ENCODE data around the gene PLCG2. TPM values are rescaled to one million over a fixed set of nuclear protein-coding genes. Genes with fewer than 3 reads are reported as not detected.
"Not testable (repeated sequence)": the region's sequence is repeated elsewhere in the genome, so short reads cannot be mapped to it uniquely, and the experiment has no call there.

Gene PLCG2
- total RNA-seq, 1 donor from 2014 or later, result 6.9 TPM

GRCh38 chr16:81786868-81787267, 7.8 kb downstream of the PLCG2 start:
- Mint-ChIP-seq H3K4me3 (no peak overlapping the region), H3K27me3 (peaks cover 19% of the 10 kb centered on the region), H3K4me1 (peaks cover 2% of the 10 kb centered on the region), H3K9me3 (no peaks in the 10 kb centered on the region), H3K36me3 (ENCODE audit: low read depth) (no peaks in the 10 kb centered on the region), H3K27ac (no peak overlapping the region)
- intact Hi-C loops (cut with micrococcal nuclease), result no loop called here
- no peak for DNase-seq

- H3K4me3 Mint-ChIP-seq, result no peak overlapping the region
- H3K9me3 Mint-ChIP-seq, result no peaks in the 10 kb centered on the region
- H3K4me1 Mint-ChIP-seq, result peaks cover 2% of the 10 kb centered on the region
- H3K27ac Mint-ChIP-seq, result no peak overlapping the region
- H3K27me3 Mint-ChIP-seq, result peaks cover 15% of the 10 kb centered on the region
- intact Hi-C loops (cut with micrococcal nuclease), result no loop called here
- H3K36me3 Mint-ChIP-seq (ENCODE audit: low read depth), result no peaks in the 10 kb centered on the region
- DNase-seq, result no peak
Observed at GRCh38 chr16:81787659-81788058, 8.6 kb downstream of the PLCG2 start.

- Mint-ChIP-seq H3K36me3 (ENCODE audit: low read depth) (no peaks in the 10 kb centered on the region), H3K27me3 (peaks cover 4% of the 10 kb centered on the region), H3K4me3 (no peak overlapping the region), H3K27ac (no peak overlapping the region), H3K9me3 (no peaks in the 10 kb centered on the region), H3K4me1 (peaks cover 2% of the 10 kb centered on the region)
- intact Hi-C loops (cut with micrococcal nuclease), result no loop called here
- DNase-seq, result no peak
Observed at GRCh38 chr16:81790277-81790676, 11.2 kb downstream of the PLCG2 start.

GRCh38 chr16:81790830-81791435, 11.8 kb downstream of the PLCG2 start:
- intact Hi-C loops (cut with micrococcal nuclease), result no loop called here

GRCh38 chr16:81792828-81793227, 13.7 kb downstream of the PLCG2 start:
- H3K9me3 Mint-ChIP-seq, result no peaks in the 10 kb centered on the region
- no peak overlapping the region for H3K27ac Mint-ChIP-seq
- no peak for DNase-seq
- intact Hi-C loops (cut with micrococcal nuclease), result no loop called here
- no peak overlapping the region for H3K4me3 Mint-ChIP-seq
- peaks cover 4% of the 10 kb centered on the region for H3K27me3 Mint-ChIP-seq
- no peaks in the 10 kb centered on the region for H3K36me3 Mint-ChIP-seq (ENCODE audit: low read depth)
- H3K4me1 Mint-ChIP-seq, result peaks cover 14% of the 10 kb centered on the region

More at GRCh38 chr16:81790830-81791435, 11.8 kb downstream of the PLCG2 start:
- Mint-ChIP-seq H3K27ac (no peak overlapping the region), H3K36me3 (ENCODE audit: low read depth) (no peaks in the 10 kb centered on the region), H3K27me3 (peaks cover 4% of the 10 kb centered on the region), H3K4me1 (peaks cover 2% of the 10 kb centered on the region), H3K4me3 (no peak overlapping the region), H3K9me3 (no peaks in the 10 kb centered on the region)
- DNase-seq, result no peak

- H3K27me3 Mint-ChIP-seq, result peaks cover 4% of the 10 kb centered on the region
- H3K27ac Mint-ChIP-seq, result no peak overlapping the region
Observed at GRCh38 chr16:81795193-81795592, 16.1 kb downstream of the PLCG2 start.

GRCh38 chr16:81796035-81796434, 16.9 kb downstream of the PLCG2 start:
- H3K4me3 Mint-ChIP-seq, result no peak overlapping the region
- H3K27me3 Mint-ChIP-seq, result peaks cover 2% of the 10 kb centered on the region
- DNase-seq, result no peak
- no peak overlapping the region for H3K27ac Mint-ChIP-seq
- H3K4me1 Mint-ChIP-seq, result peaks cover 29% of the 10 kb centered on the region
- no peaks in the 10 kb centered on the region for H3K36me3 Mint-ChIP-seq (ENCODE audit: low read depth)
- H3K9me3 Mint-ChIP-seq, result no peaks in the 10 kb centered on the region
- intact Hi-C loops (cut with micrococcal nuclease), result loop anchor here (5.0 kb wide), 2 partner anchors 39 to 76 kb away; no protein-coding TSS in a partner anchor

More at GRCh38 chr16:81795193-81795592, 16.1 kb downstream of the PLCG2 start:
- no peak overlapping the region for H3K4me3 Mint-ChIP-seq
- peaks cover 27% of the 10 kb centered on the region for H3K4me1 Mint-ChIP-seq
- H3K36me3 Mint-ChIP-seq (ENCODE audit: low read depth), result no peaks in the 10 kb centered on the region
- intact Hi-C loops (cut with micrococcal nuclease), result loop anchor here (5.0 kb wide), 2 partner anchors 38 to 77 kb away; no protein-coding TSS in a partner anchor
- H3K9me3 Mint-ChIP-seq, result no peaks in the 10 kb centered on the region
- DNase-seq, result no peak

GRCh38 chr16:81796583-81797346, 17.7 kb downstream of the PLCG2 start:
- Mint-ChIP-seq H3K27me3 (no peaks in the 10 kb centered on the region), H3K36me3 (ENCODE audit: low read depth) (no peaks in the 10 kb centered on the region), H3K4me3 (no peak overlapping the region), H3K4me1 (peaks cover 29% of the 10 kb centered on the region), H3K27ac (no peak overlapping the region), H3K9me3 (no peaks in the 10 kb centered on the region)
- intact Hi-C loops (cut with micrococcal nuclease), result loop anchor here (5.0 kb wide), 2 partner anchors 39 to 76 kb away; no protein-coding TSS in a partner anchor
- DNase-seq, result no peak

- Mint-ChIP-seq H3K4me3 (no peak overlapping the region), H3K36me3 (ENCODE audit: low read depth) (no peaks in the 10 kb centered on the region), H3K27me3 (no peaks in the 10 kb centered on the region), H3K27ac (peak overlapping the region; percentile 57), H3K4me1 (peaks cover 29% of the 10 kb centered on the region), H3K9me3 (no peaks in the 10 kb centered on the region)
- intact Hi-C loops (cut with micrococcal nuclease), result loop anchor here (5.0 kb wide), 2 partner anchors 40 to 75 kb away; no protein-coding TSS in a partner anchor
- peak; percentile 61 for DNase-seq
Observed at GRCh38 chr16:81797443-81797842, 18.4 kb downstream of the PLCG2 start.

GRCh38 chr16:81798311-81799137, 19.4 kb downstream of the PLCG2 start:
- Mint-ChIP-seq H3K27me3 (no peaks in the 10 kb centered on the region), H3K4me3 (peak overlapping the region; percentile 63), H3K9me3 (no peaks in the 10 kb centered on the region), H3K36me3 (ENCODE audit: low read depth) (no peaks in the 10 kb centered on the region), H3K4me1 (peaks cover 29% of the 10 kb centered on the region), H3K27ac (peak overlapping the region; percentile 88)
- peak; percentile 70 for DNase-seq
- intact Hi-C loops (cut with micrococcal nuclease), result loop anchor here (5.0 kb wide), 2 partner anchors 41 to 74 kb away; no protein-coding TSS in a partner anchor

GRCh38 chr16:81799138-81799504, 20.0 kb downstream of the PLCG2 start:
- no peak for DNase-seq
- Mint-ChIP-seq H3K4me1 (peaks cover 29% of the 10 kb centered on the region), H3K4me3 (no peak overlapping the region), H3K36me3 (ENCODE audit: low read depth) (no peaks in the 10 kb centered on the region), H3K9me3 (no peaks in the 10 kb centered on the region), H3K27ac (peak overlapping the region; percentile 88), H3K27me3 (no peaks in the 10 kb centered on the region)
- intact Hi-C loops (cut with micrococcal nuclease), result loop anchor here (5.0 kb wide), 2 partner anchors 42 to 73 kb away; no protein-coding TSS in a partner anchor

GRCh38 chr16:81801724-81802123, 22.6 kb downstream of the PLCG2 start:
- H3K9me3 Mint-ChIP-seq; H3K36me3 Mint-ChIP-seq (ENCODE audit: low read depth); H3K4me3 Mint-ChIP-seq; H3K27ac Mint-ChIP-seq; H3K27me3 Mint-ChIP-seq; intact Hi-C loops (cut with micrococcal nuclease); DNase-seq: not testable (repeated sequence)
- H3K4me1 Mint-ChIP-seq, result peaks cover 24% of the 10 kb centered on the region

- H3K4me3 Mint-ChIP-seq, result no peak overlapping the region
- no peak overlapping the region for H3K27ac Mint-ChIP-seq
- no peaks in the 10 kb centered on the region for H3K36me3 Mint-ChIP-seq (ENCODE audit: low read depth)
- intact Hi-C loops (cut with micrococcal nuclease), result no loop called here
- H3K4me1 Mint-ChIP-seq, result peaks cover 14% of the 10 kb centered on the region
- no peak for DNase-seq
- H3K9me3 Mint-ChIP-seq, result no peaks in the 10 kb centered on the region
- no peaks in the 10 kb centered on the region for H3K27me3 Mint-ChIP-seq
Observed at GRCh38 chr16:81803332-81803731, 24.2 kb downstream of the PLCG2 start.
